GM12874 (cell line): ENCODE measurements around the gene ZNF425.

Source experiments
- CTCF ChIP-seq: IDR thresholded peaks from 2 replicates; pipeline ENCODE4 v1.5.1; 2011; ENCODE audit warnings: low read depth, mild to moderate bottlenecking, control low read depth, low read length, moderate library complexity; ENCODE audit not compliant: insufficient read depth

ZNF425 gene

GRCh38 chr7:149063476-149063875, 62.6 kb downstream of the ZNF425 start:
- no peak for TF ChIP-seq CTCF

GRCh38 chr7:149060156-149060555, 66.0 kb downstream of the ZNF425 start:
- TF ChIP-seq CTCF, result no peak

GRCh38 chr7:149053885-149054284, 72.2 kb downstream of the ZNF425 start:
- TF ChIP-seq CTCF, result no peak

- TF ChIP-seq CTCF, result no peak
Observed at GRCh38 chr7:149053384-149053783, 72.7 kb downstream of the ZNF425 start.
